HepG2 (cell line): Measurements from ENCODE around the gene TBC1D2B. TPM values are rescaled to one million over a fixed set of nuclear protein-coding genes. Genes with fewer than 3 reads are reported as not detected.

Source experiments
- ATAC-seq: fragments of 200-7000 bp; cut with Tn5 transposase; 3 replicates; pipeline ENCODE4 v1.9.1; 2020; ENCODE audit warnings: mild to moderate bottlenecking, moderate library complexity
- BruUV-seq: library from RNA; stranded (reverse); fragments of 400-500 nt; replicated peaks from 2 replicates; lab custom pipeline; 2021; lab: Mats Ljungman, UMichigan
- CTCF ChIA-PET: fragments of 300-600 bp; formaldehyde crosslinking; extraction: SDS; loops from one replicate; lab custom pipeline; 2021; ENCODE audit warnings: low total read pairs, inconsistent platforms, low intra/inter-chr PET ratio; lab: Yijun Ruan, JAX
- POLR2A ChIA-PET: fragments of 350-600 bp; sonication (Branson Sonifier 250); formaldehyde crosslinking; loops from one replicate; lab custom pipeline; 2020; ENCODE audit warnings: antibody characterized with exemption, inconsistent platforms; lab: Yijun Ruan, JAX
- DNase-seq: peaks from one replicate; pipeline ENCODE4 v3.0.0-alpha.2; 2015; ENCODE audit warnings: low spot score
- FAIRE-seq: peaks from 3 replicates; lab custom pipeline; 2011; peaks lifted over from hg19 to GRCh38; lab: Jason Lieb, UNC
- H2AFZ ChIP-seq: one replicate; pipeline ENCODE4 v1.6.1; 2011; ENCODE audit warnings: low read length, inconsistent platforms
- H3K27ac ChIP-seq: fragments of 300-600 bp; 3 replicates; pipeline ENCODE4 v1.8.0; 2011; ENCODE audit warnings: mixed run types, mild to moderate bottlenecking, mixed read lengths, low read length, inconsistent platforms; ENCODE audit not compliant: insufficient read depth; ENCODE audit errors: extremely low read length
- H3K27me3 ChIP-seq, 2 experiments: fragments of 200-600 bp in 1 of 2; 2 replicates in 1 of 2; 3 replicates in 1 of 2; pipeline versions ENCODE4 v1.6.0 to v1.8.0; 2011; ENCODE audit warnings: low read length in 2 of 2, mild to moderate bottlenecking in 2 of 2, moderate library complexity in 2 of 2, inconsistent platforms in 1 of 2; ENCODE audit not compliant: insufficient read depth in 2 of 2, control insufficient read depth in 1 of 2
- H3K36me3 ChIP-seq, 2 experiments: fragments of 200-600 bp in 1 of 2; replicated peaks in 1 of 2; 2 replicates in 1 of 2; 3 replicates in 1 of 2; pipeline versions ENCODE4 v1.5.1 to v1.8.0; 2011; ENCODE audit warnings: low read length in 2 of 2, inconsistent platforms in 1 of 2; ENCODE audit not compliant: insufficient read depth in 2 of 2, control insufficient read depth in 1 of 2
- H3K4me1 ChIP-seq: 2 replicates; pipeline ENCODE4 v1.5.1; 2012; ENCODE audit warnings: low read length, inconsistent platforms; ENCODE audit not compliant: insufficient read depth
- H3K4me2 ChIP-seq: 2 replicates; pipeline ENCODE4 v1.6.0; 2011; ENCODE audit warnings: low read depth, low read length, inconsistent platforms
- H3K4me3 ChIP-seq, 3 experiments: fragments of 200-600 bp in 1 of 3; sonication (generic), shearing (Covaris generic) in 1 of 3; replicated peaks in 1 of 3; 2 replicates each; pipeline ENCODE4 v1.5.1; 2011 to 2016; ENCODE audit warnings: low read length in 3 of 3, inconsistent platforms in 2 of 3, low read depth in 2 of 3, mild to moderate bottlenecking in 2 of 3, control low read depth in 1 of 3, mixed read lengths in 1 of 3; ENCODE audit not compliant: insufficient read depth in 1 of 3
- H3K79me2 ChIP-seq: one replicate; pipeline ENCODE4 v1.6.1; 2011; ENCODE audit warnings: low read length, inconsistent platforms; ENCODE audit not compliant: insufficient read depth
- H3K9ac ChIP-seq: 2 replicates; pipeline ENCODE4 v1.6.0; 2011; ENCODE audit warnings: mild to moderate bottlenecking, low read depth, low read length, inconsistent platforms; ENCODE audit not compliant: insufficient read depth
- H3K9me3 ChIP-seq: 2 replicates; pipeline ENCODE4 v1.5.1; 2012; ENCODE audit warnings: mild to moderate bottlenecking, low read length
- H4K20me1 ChIP-seq: 2 replicates; pipeline ENCODE4 v1.6.0; 2011; ENCODE audit warnings: inconsistent platforms, mild to moderate bottlenecking, low read length, moderate library complexity; ENCODE audit not compliant: insufficient read depth
- AKAP8 ChIP-seq: sonication (generic); formaldehyde crosslinking; IDR thresholded peaks from 2 replicates; pipeline ENCODE4 v1.5.1; 2020; ENCODE audit warnings: mild to moderate bottlenecking, missing genetic modification reagents
- ARHGAP35 ChIP-seq: sonication (generic); formaldehyde crosslinking; IDR thresholded peaks from 2 replicates; pipeline ENCODE4 v1.9.0; 2022; ENCODE audit warnings: mild to moderate bottlenecking, inconsistent platforms, moderate library complexity, missing genetic modification reagents, borderline replicate concordance
- KLF11 ChIP-seq: IDR thresholded peaks from 2 replicates; pipeline ENCODE4 v1.6.1; 2016; ENCODE audit warnings: missing compliant biosample characterization
- KLF6 ChIP-seq: IDR thresholded peaks from 2 replicates; pipeline ENCODE4 v1.8.0; 2016; ENCODE audit warnings: missing biosample characterization, missing genetic modification reagents
- NFE2L1 ChIP-seq: sonication (generic); formaldehyde crosslinking; IDR thresholded peaks from 2 replicates; pipeline ENCODE4 v1.4.0; 2020; ENCODE audit warnings: missing genetic modification reagents, mild to moderate bottlenecking, borderline replicate concordance
- PHF20 ChIP-seq: sonication (generic); formaldehyde crosslinking; IDR thresholded peaks from 2 replicates; pipeline ENCODE4 v1.5.0; 2020; ENCODE audit warnings: mild to moderate bottlenecking, missing genetic modification reagents
- POLR2A ChIP-seq, 2 experiments: IDR thresholded peaks; 2 replicates each; pipeline ENCODE4 v1.6.1; 2011; ENCODE audit warnings: low read depth in 2 of 2, low read length in 2 of 2, mild to moderate bottlenecking in 1 of 2, moderate library complexity in 1 of 2; ENCODE audit not compliant: insufficient read depth in 1 of 2
- SP4 ChIP-seq: sonication (generic); formaldehyde crosslinking; IDR thresholded peaks from 2 replicates; pipeline ENCODE4 v1.8.1; 2023; ENCODE audit warnings: mild to moderate bottlenecking, missing genetic modification reagents
- SPEN ChIP-seq: sonication (generic); formaldehyde crosslinking; IDR thresholded peaks from 2 replicates; pipeline ENCODE4 v1.5.1; 2020; ENCODE audit warnings: low read depth, mild to moderate bottlenecking, missing genetic modification reagents
- ZFAT ChIP-seq: sonication (generic); formaldehyde crosslinking; conservative IDR thresholded peaks from 2 replicates; pipeline ENCODE4 v1.8.1; 2023; ENCODE audit warnings: missing genetic modification reagents, inconsistent platforms
- ZMYM2 ChIP-seq: sonication (generic); formaldehyde crosslinking; IDR thresholded peaks from 2 replicates; pipeline ENCODE4 v1.8.0; 2022; ENCODE audit warnings: mild to moderate bottlenecking, missing genetic modification reagents
- ZNF225 ChIP-seq: sonication (generic); formaldehyde crosslinking; IDR thresholded peaks from 2 replicates; pipeline ENCODE4 v1.4.0; 2020; ENCODE audit warnings: mild to moderate bottlenecking, missing genetic modification reagents
- ZNF572 ChIP-seq: sonication (generic); formaldehyde crosslinking; IDR thresholded peaks from 2 replicates; pipeline ENCODE4 v1.5.1; 2020; ENCODE audit warnings: mild to moderate bottlenecking, missing genetic modification reagents
- ZNF672 ChIP-seq: sonication (generic); formaldehyde crosslinking; IDR thresholded peaks from 2 replicates; pipeline ENCODE4 v1.8.1; 2022; ENCODE audit warnings: missing genetic modification reagents
- ZNF740 ChIP-seq: sonication (generic); formaldehyde crosslinking; IDR thresholded peaks from 2 replicates; pipeline ENCODE4 v1.4.0; 2020; ENCODE audit warnings: missing genetic modification reagents
- ZNF749 ChIP-seq: sonication (generic); formaldehyde crosslinking; IDR thresholded peaks from 2 replicates; pipeline ENCODE4 v1.8.0; 2022; ENCODE audit warnings: mild to moderate bottlenecking, missing genetic modification reagents, moderate library complexity, borderline replicate concordance
- WGBS: methylation state at CpG from one replicate; pipeline ENCODE4 v1.1.6; 2017; ENCODE audit warnings: low lambda C conversion rate; 5-methylcytosine and 5-hydroxymethylcytosine counted together
- in situ Hi-C: cut with HindIII; loops from 2 replicates; pipeline ENCODE4 v1.10.0; 2017; ENCODE audit warnings: low pct_unique_long_range_greater_than_20kb; ENCODE audit not compliant: extremely low pct_ligation_motif_present
- intact Hi-C: fragments of 100-400 bp; cut with micrococcal nuclease; formaldehyde crosslinking; loops from one replicate; pipeline ENCODE4 v1.10.0; 2022; ENCODE audit not compliant: unreplicated experiment
- polyA plus RNA-seq, 8 experiments: library from polyadenylated mRNA; depleted of rRNA in 3 of 8; stranded (reverse) in 7 of 8; unstranded in 1 of 8; fragments of >200 nt; fragmentation: Illumina TruSeq in 4 of 8; extraction: Trizol in 4 of 8; gene quantifications; 2 replicates each; pipeline versions ENCODE4 v1.2.1 to v1.2.3, GENCODE V29; 2011 to 2016; ENCODE audit warnings: low read depth in 4 of 8, missing spikeins in 1 of 8, mixed read lengths in 1 of 8; ENCODE audit not compliant: insufficient read depth in 1 of 8
- total RNA-seq, 5 experiments: library from RNA; depleted of rRNA; stranded (reverse); fragments of >200 nt; fragmentation: Illumina TruSeq; extraction: Trizol; gene quantifications; 2 replicates each; pipeline ENCODE4 v1.2.3, GENCODE V29; 2016; ENCODE audit warnings: low read depth in 1 of 5

TBC1D2B gene
- total and polyA plus RNA-seq, 2 of the 13 experiments (the other 11 are each of a cell fraction or from before 2014, with no cell fraction given) = 10.1 to 14.4 TPM

GRCh38 chr15:78003539-78004008 lies 73.9 kb downstream of the TBC1D2B start:
- ChIA-PET POLR2A (no interaction called here), CTCF (no interaction called here)
- TF ChIP-seq PHF20 (CRISPR knock-in tag) = no peak
- no peak for TF ChIP-seq KLF6 (CRISPR knock-in tag)
- no peak for TF ChIP-seq SPEN
- TF ChIP-seq ZMYM2 (CRISPR knock-in tag) = no peak
- no peak for TF ChIP-seq KLF11 (CRISPR knock-in tag)
- no peak for TF ChIP-seq SP4 (CRISPR knock-in tag)
- no peak for TF ChIP-seq ZNF225 (CRISPR knock-in tag)
- no peak for TF ChIP-seq NFE2L1 (CRISPR knock-in tag)
- TF ChIP-seq ARHGAP35 (CRISPR knock-in tag) = no peak
- no peak for TF ChIP-seq ZNF749 (CRISPR knock-in tag)
- TF ChIP-seq ZNF572 (CRISPR knock-in tag) = no peak
- TF ChIP-seq AKAP8 (CRISPR knock-in tag) = no peak
- no peak for TF ChIP-seq ZFAT
- TF ChIP-seq ZNF672 (CRISPR knock-in tag) = no peak
- no peak for TF ChIP-seq POLR2A (IDR thresholded peaks at IDR 0.05; ENCODE audit: insufficient read depth in 1 of 2, low read depth in 2 of 2, low read length in 2 of 2)
- no peak for TF ChIP-seq ZNF740 (CRISPR knock-in tag)
- H3K4me3 ChIP-seq = no peak overlapping the region
- no peaks in the 10 kb centered on the region for H3K9me3 ChIP-seq
- H3K9ac ChIP-seq = no peak overlapping the region
- H3K27ac ChIP-seq = no peak overlapping the region
- ATAC-seq (no peak), FAIRE-seq (no peak), DNase-seq (no peak)
- H3K36me3 ChIP-seq = peaks cover 7 to 22% of the 10 kb centered on the region in 2 experiments; a peak in 4 of 5 replicates
- H4K20me1 ChIP-seq = no peaks in the 10 kb centered on the region
- in situ Hi-C loops = loop anchor here (5.0 kb wide), 1 partner anchor 104 kb away; no protein-coding TSS in a partner anchor
- no peaks in the 10 kb centered on the region for H3K79me2 ChIP-seq
- H2AFZ ChIP-seq = no peak overlapping the region
- no peaks in the 10 kb centered on the region for H3K27me3 ChIP-seq
- no TSS peak for BruUV-seq
- H3K4me1 ChIP-seq = no peaks in the 10 kb centered on the region
- intact Hi-C loops = loop anchor here (5.0 kb wide), 1 partner anchor 194 kb away; no protein-coding TSS in a partner anchor
- H3K4me2 ChIP-seq = no peak overlapping the region
- WGBS = 100% methylated on average over 3 of the region's 13 CpGs
